Astrocyte of the cerebellum (primary cell): ENCODE results near the gene KCNG4.

ENCODE experiments used
- DNase-seq: peaks from one replicate; pipeline ENCODE4 v3.0.0-alpha.2; 2011; ENCODE audit warnings: low read depth
- H3K4me3 ChIP-seq: 2 replicates; pipeline ENCODE4 v1.5.1; 2011; ENCODE audit warnings: mild to moderate bottlenecking, low read depth, low read length, moderate library complexity
- CTCF ChIP-seq: IDR thresholded peaks from 2 replicates; pipeline ENCODE4 v1.5.1; 2012; ENCODE audit warnings: low read length, low read depth, moderate library complexity, mild to moderate bottlenecking; ENCODE audit errors: missing control alignments
- in situ Hi-C: cut with HindIII; loops from 2 replicates; pipeline ENCODE4 v1.10.0; 2017; ENCODE audit warnings: low sequenced_read_pairs

Gene KCNG4

GRCh38 chr16:84181144-84181915 is 58.5 kb downstream of the KCNG4 start:
- no peak overlapping the region for H3K4me3 ChIP-seq
- in situ Hi-C loops: no loop called here
- TF ChIP-seq CTCF: no peak
- no peak for DNase-seq

DNA sequence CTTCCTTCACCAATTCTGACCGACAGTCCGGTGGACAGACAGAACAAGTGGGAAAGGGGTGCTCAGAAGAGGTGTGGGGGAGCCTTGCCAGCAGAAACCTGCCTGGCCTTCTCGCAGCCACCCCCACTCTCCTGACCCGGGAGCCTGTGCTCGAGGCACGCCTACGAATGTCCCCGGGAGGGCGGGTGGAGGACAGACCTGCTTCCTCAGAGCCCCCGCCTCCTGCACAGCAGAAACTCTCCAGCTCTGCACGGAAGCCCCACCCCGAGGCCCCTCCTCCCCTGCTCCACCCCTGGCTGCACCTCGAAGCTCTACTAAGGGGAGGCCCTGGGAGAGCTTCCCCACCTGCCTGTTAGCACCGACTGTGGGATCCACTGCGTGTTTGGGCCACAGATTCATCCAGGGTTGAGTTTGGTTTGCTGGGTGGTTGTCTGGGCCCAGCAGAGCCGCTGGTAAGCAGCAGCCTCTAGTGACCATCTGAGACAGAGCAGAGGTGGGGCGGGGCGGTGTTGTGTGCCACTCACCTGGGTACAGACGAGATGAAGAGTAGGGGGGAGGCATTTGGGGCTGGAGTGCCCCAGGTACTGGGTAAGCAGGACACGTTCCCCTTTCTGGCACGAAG is 59.2 kb downstream of the KCNG4 start:
- no peak overlapping the region for H3K4me3 ChIP-seq
- no peak for TF ChIP-seq CTCF
- no peak for DNase-seq
- in situ Hi-C loops: no loop called here

GRCh38 chr16:84179612-84180320 is 60.0 kb downstream of the KCNG4 start:
- no peak for DNase-seq
- H3K4me3 ChIP-seq: no peak overlapping the region
- no peak for TF ChIP-seq CTCF
- in situ Hi-C loops: no loop called here

GRCh38 chr16:84178892-84179611 is 60.8 kb downstream of the KCNG4 start:
- no peak for DNase-seq
- in situ Hi-C loops: no loop called here
- no peak overlapping the region for H3K4me3 ChIP-seq
- TF ChIP-seq CTCF: no peak

- no peak for DNase-seq
- in situ Hi-C loops: no loop called here
- TF ChIP-seq CTCF: no peak
- no peak overlapping the region for H3K4me3 ChIP-seq
These were observed 61.6 kb downstream of the KCNG4 start for GRCh38 chr16:84178146-84178765.

- H3K4me3 ChIP-seq: no peak overlapping the region
- in situ Hi-C loops: no loop called here
- DNase-seq: no peak
- TF ChIP-seq CTCF: no peak
These were observed 62.1 kb downstream of the KCNG4 start for GRCh38 chr16:84177741-84178073.
